ENCODE measurements around the gene PIP4K2A. TPM values are rescaled to one million over a fixed set of nuclear protein-coding genes. Genes with fewer than 3 reads are reported as not detected.

The PIP4K2A gene
- total and polyA plus RNA-seq, 2 of the 13 experiments (the other 11 are each of a cell fraction or from before 2014, with no cell fraction given), result 9.1 to 22.6 TPM

DNA sequence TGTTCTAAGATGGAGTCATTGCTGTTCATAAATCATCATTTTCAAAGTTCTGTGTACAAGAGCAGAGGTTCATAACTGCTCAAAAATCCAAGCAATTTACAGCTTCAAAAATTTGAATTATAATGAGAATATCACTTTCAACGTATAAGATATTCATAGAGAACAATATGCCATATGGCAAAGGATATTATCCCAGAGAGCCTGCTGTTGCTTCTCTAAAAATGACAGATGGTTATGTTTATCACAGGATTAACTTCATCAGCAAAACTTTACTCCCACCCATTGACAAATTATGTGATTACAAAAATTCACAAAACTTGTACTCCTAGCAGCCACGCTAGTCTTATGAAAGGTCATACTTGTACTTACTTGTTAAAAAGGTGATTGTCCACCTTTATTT is 105.1 kb downstream of the PIP4K2A start:
- ATAC-seq, result no peak
- intact Hi-C loops (cut with micrococcal nuclease; ENCODE audit: unreplicated experiment) (no loop called here), in situ Hi-C loops (cut with HindIII; ENCODE audit: extremely low pct_ligation_motif_present, low pct_unique_long_range_greater_than_20kb) (loop anchor here (10.0 kb wide), 1 partner anchor 106 kb away; the partner anchor contains the start of gene PIP4K2A)
- Histone ChIP-seq H3K4me1 (ENCODE audit: insufficient read depth, low read length) (peaks cover 9% of the 10 kb centered on the region; the same call in 1 of the 2 replicates), H3K9ac (ENCODE audit: insufficient read depth, low read depth, low read length) (no peak overlapping the region), H3K79me2 (ENCODE audit: insufficient read depth, low read length) (no peaks in the 10 kb centered on the region), H3K4me3 (replicated peaks in 1 of 3; ENCODE audit: insufficient read depth in 1 of 3, low read depth in 2 of 3, low read length in 3 of 3) (no peak overlapping the region), H2AFZ (ENCODE audit: low read length) (no peak overlapping the region), H3K36me3 (replicated peaks in 1 of 2; ENCODE audit: control insufficient read depth in 1 of 2, insufficient read depth in 2 of 2, low read length in 2 of 2) (peaks cover 6% of the 10 kb centered on the region in 2 experiments; a peak in 4 of 5 replicates), H3K4me2 (ENCODE audit: low read depth, low read length) (no peak overlapping the region), H3K27ac (ENCODE audit: extremely low read length, insufficient read depth, low read length) (no peak overlapping the region), H3K27me3 (ENCODE audit: control insufficient read depth in 1 of 2, insufficient read depth in 2 of 2, low read length in 2 of 2) (no peaks in the 10 kb centered on the region), H4K20me1 (ENCODE audit: insufficient read depth, low read length) (no peaks in the 10 kb centered on the region), H3K9me3 (ENCODE audit: low read length) (no peaks in the 10 kb centered on the region)
- ChIA-PET CTCF (ENCODE audit: low intra/inter-chr PET ratio, low total read pairs) (no interaction called here), POLR2A (no interaction called here)
- no peak for DNase-seq (ENCODE audit: low spot score)
- FAIRE-seq, result no peak
- BruUV-seq (replicated peaks), result no TSS peak
- WGBS (ENCODE audit: low lambda C conversion rate), result 99% methylated on average over 2 of the region's 2 CpGs
- TF ChIP-seq, protein P1, sequence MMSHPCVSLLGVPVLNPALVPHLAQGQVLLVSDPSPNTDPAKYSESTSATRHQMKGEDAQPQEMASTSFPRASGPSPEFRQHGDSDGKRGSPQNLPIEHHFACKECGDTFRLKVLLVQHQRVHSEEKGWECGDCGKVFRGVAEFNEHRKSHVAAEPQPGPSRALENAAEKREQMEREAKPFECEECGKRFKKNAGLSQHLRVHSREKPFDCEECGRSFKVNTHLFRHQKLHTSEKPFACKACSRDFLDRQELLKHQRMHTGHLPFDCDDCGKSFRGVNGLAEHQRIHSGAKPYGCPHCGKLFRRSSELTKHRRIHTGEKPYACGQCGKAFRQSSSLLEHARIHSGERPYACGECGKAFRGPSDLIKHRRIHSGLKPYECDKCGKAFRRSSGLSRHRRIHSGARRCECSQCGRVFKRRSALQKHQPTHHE (CRISPR knock-in tag; IDR thresholded peaks at IDR 0.05; ENCODE audit: borderline replicate concordance), result no peak

DNA sequence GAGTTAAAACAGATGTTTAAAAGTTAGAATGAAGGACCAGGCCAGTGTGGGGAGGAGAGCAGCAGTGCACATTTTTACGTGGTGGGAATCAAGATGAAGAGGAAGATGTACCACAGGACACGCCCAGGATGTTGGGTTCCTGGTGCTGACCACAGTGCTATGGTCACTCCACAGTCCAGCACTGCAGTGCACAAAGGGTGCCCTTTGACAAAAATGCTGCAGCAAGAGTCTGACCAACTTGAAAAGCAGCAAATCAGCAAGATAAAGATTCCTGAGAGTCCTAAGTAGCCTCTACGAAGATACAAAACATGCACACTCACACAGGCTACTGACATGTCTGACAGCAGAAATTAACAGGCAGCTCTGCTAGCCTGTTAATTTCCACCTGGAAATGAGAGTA is 107.1 kb downstream of the PIP4K2A start:
- WGBS (ENCODE audit: low lambda C conversion rate), result 95% methylated on average over 3 of the region's 3 CpGs
- no peaks in the 10 kb centered on the region for H3K79me2 ChIP-seq (ENCODE audit: insufficient read depth, low read length)
- FAIRE-seq, result no peak
- no peaks in the 10 kb centered on the region for H4K20me1 ChIP-seq (ENCODE audit: insufficient read depth, low read length)
- H3K4me1 ChIP-seq (ENCODE audit: insufficient read depth, low read length), result peaks cover 9% of the 10 kb centered on the region; the same call in 1 of the 2 replicates
- H3K4me3 ChIP-seq (replicated peaks in 1 of 3; ENCODE audit: insufficient read depth in 1 of 3, low read depth in 2 of 3, low read length in 3 of 3), result no peak overlapping the region
- CTCF ChIA-PET (ENCODE audit: low intra/inter-chr PET ratio, low total read pairs), result no interaction called here
- POLR2A ChIA-PET, result no interaction called here
- no peak for DNase-seq (ENCODE audit: low spot score)
- BruUV-seq (replicated peaks), result no TSS peak
- no peak overlapping the region for H3K4me2 ChIP-seq (ENCODE audit: low read depth, low read length)
- intact Hi-C loops (cut with micrococcal nuclease; ENCODE audit: unreplicated experiment), result no loop called here
- no peaks in the 10 kb centered on the region for H3K27me3 ChIP-seq (ENCODE audit: control insufficient read depth in 1 of 2, insufficient read depth in 2 of 2, low read length in 2 of 2)
- no peak for ATAC-seq
- no peak overlapping the region for H2AFZ ChIP-seq (ENCODE audit: low read length)
- no peak overlapping the region for H3K9ac ChIP-seq (ENCODE audit: insufficient read depth, low read depth, low read length)
- in situ Hi-C loops (cut with HindIII; ENCODE audit: extremely low pct_ligation_motif_present, low pct_unique_long_range_greater_than_20kb), result loop anchor here (10.0 kb wide), 1 partner anchor 108 kb away; the partner anchor contains the start of gene PIP4K2A
- H3K27ac ChIP-seq (ENCODE audit: extremely low read length, insufficient read depth, low read length), result no peak overlapping the region
- peaks cover 6% of the 10 kb centered on the region in 2 experiments; a peak in 4 of 5 replicates for H3K36me3 ChIP-seq (replicated peaks in 1 of 2; ENCODE audit: control insufficient read depth in 1 of 2, insufficient read depth in 2 of 2, low read length in 2 of 2)
- H3K9me3 ChIP-seq (ENCODE audit: low read length), result no peaks in the 10 kb centered on the region
- TF ChIP-seq POLR2G (IDR thresholded peaks at IDR 0.05; ENCODE audit: low read depth, low read length) (no peak), ZNF615 (CRISPR knock-in tag; IDR thresholded peaks at IDR 0.05; ENCODE audit: borderline replicate concordance) (no peak), HMGXB3 (CRISPR knock-in tag; IDR thresholded peaks at IDR 0.05; ENCODE audit: borderline replicate concordance) (no peak), ZBTB25 (CRISPR knock-in tag; IDR thresholded peaks at IDR 0.05) (no peak), ZNF747 (CRISPR knock-in tag; IDR thresholded peaks at IDR 0.05; ENCODE audit: borderline replicate concordance) (no peak), MXI1 (IDR thresholded peaks at IDR 0.05; ENCODE audit: borderline replicate concordance, low read depth, low read length) (no peak)
- TF ChIP-seq, protein P2, sequence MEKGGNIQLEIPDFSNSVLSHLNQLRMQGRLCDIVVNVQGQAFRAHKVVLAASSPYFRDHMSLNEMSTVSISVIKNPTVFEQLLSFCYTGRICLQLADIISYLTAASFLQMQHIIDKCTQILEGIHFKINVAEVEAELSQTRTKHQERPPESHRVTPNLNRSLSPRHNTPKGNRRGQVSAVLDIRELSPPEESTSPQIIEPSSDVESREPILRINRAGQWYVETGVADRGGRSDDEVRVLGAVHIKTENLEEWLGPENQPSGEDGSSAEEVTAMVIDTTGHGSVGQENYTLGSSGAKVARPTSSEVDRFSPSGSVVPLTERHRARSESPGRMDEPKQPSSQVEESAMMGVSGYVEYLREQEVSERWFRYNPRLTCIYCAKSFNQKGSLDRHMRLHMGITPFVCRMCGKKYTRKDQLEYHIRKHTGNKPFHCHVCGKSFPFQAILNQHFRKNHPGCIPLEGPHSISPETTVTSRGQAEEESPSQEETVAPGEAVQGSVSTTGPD (CRISPR knock-in tag; IDR thresholded peaks at IDR 0.05), result no peak
